Uterus (tissue), 2 donors: ENCODE data around the gene PRKAG2.

Experiments used
- POLR2A ChIP-seq, 2 donors: fragments of 450-650 bp; IDR thresholded peaks; one replicate each; pipeline ENCODE4 v1.6.1; 2016; ENCODE audit warnings: antibody characterized with exemption in 2 of 2, mild to moderate bottlenecking in 1 of 2, moderate library complexity in 1 of 2
- TF ChIP-seq, protein P1 (sequence below), 4 experiments: fragments of 200-600 bp in 2 of 4; fragments of 450-650 bp in 2 of 4; sonication (generic) in 2 of 4; IDR thresholded peaks; one replicate each; pipeline ENCODE4 v1.5.1; 2016 to 2019; ENCODE audit warnings: antibody characterized with exemption in 4 of 4, mild to moderate bottlenecking in 2 of 4, moderate library complexity in 1 of 4

DNA sequence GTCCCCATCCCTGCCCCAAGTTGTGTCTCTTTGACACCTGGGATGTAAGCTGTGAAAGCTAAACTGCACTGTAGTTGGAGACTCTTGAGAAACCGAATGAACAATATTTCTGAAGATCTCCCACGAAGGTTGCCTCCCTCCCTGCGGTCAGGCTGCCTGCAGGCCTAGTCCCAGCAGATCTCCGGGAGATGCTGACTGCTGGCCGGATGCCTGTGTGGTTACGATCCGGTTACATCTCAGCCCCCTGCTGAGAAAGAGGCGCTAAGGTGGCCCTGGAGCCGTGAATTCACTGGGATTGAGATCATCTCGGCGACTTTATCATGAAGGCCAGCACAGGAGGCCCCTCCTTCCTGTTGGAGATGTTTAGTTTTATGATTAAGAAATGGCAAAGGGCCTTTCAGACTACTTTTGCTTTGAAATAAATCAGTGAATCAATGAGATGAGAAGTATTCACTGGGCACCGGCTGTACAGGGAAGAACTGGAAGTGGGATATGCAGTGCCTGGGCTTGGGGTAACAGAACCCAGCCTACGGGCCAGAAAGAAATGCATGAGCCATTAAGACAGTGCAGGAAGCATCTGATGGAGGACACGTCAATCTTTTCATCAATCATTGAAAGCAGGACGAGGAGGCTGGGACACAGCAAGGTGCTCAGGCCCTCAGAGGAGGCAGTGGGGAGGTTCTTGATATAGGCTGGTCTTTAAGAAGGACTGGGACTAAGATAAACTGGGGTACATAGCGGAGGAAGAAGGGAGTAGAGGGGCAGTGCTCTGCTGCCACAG lies 177.6 kb downstream of the PRKAG2 start:
- TF ChIP-seq, protein P1, sequence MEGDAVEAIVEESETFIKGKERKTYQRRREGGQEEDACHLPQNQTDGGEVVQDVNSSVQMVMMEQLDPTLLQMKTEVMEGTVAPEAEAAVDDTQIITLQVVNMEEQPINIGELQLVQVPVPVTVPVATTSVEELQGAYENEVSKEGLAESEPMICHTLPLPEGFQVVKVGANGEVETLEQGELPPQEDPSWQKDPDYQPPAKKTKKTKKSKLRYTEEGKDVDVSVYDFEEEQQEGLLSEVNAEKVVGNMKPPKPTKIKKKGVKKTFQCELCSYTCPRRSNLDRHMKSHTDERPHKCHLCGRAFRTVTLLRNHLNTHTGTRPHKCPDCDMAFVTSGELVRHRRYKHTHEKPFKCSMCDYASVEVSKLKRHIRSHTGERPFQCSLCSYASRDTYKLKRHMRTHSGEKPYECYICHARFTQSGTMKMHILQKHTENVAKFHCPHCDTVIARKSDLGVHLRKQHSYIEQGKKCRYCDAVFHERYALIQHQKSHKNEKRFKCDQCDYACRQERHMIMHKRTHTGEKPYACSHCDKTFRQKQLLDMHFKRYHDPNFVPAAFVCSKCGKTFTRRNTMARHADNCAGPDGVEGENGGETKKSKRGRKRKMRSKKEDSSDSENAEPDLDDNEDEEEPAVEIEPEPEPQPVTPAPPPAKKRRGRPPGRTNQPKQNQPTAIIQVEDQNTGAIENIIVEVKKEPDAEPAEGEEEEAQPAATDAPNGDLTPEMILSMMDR (IDR thresholded peaks at IDR 0.05), result no peak
- TF ChIP-seq POLR2A (IDR thresholded peaks at IDR 0.05), result no peak
